ENCODE measurements around the gene FAM185A.

The FAM185A gene

DNA sequence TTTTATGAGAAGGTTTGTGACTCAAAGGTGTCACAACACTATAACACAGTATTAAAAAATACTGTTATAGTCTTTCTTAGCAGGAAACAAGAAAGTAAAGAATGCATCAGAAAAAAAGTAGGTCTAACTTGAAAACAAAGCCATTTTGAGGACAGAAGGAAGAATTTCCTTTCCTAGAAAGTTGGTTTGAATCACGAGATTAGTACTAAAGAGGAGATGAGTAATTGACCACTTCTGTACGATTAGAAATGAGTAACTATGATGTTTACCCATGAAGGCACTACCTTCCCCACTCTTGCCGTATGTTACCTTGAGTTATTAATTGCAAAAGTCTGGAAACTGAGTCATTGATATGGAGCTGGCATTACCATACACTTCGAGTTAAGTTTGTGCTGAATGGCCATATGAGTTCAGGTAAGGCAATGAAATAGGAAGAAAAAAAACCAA is 65.2 kb downstream of the FAM185A start:
- no peak overlapping the region for H2BK5ac ChIP-seq (ENCODE audit: low read depth, low read length, poor library complexity, severe bottlenecking)
- H3K4me1 ChIP-seq (ENCODE audit: control insufficient read depth, insufficient read depth, low read depth, low read length) = peaks cover 3% of the 10 kb centered on the region
- no peak overlapping the region for H2BK15ac ChIP-seq (ENCODE audit: low read depth, poor library complexity, severe bottlenecking)
- WGBS = no CpG with 5 or more reads among the region's 4 CpGs
- H3K4me2 ChIP-seq (ENCODE audit: low read length, poor library complexity, severe bottlenecking) = no peak overlapping the region
- no peak overlapping the region for H2AFZ ChIP-seq (ENCODE audit: low read depth, low read length)
- no peaks in the 10 kb centered on the region for H3K9me3 ChIP-seq (ENCODE audit: control insufficient read depth, low read length)
- H3K36me3 ChIP-seq (ENCODE audit: control insufficient read depth in 1 of 2, insufficient read depth in 2 of 2, low read depth in 1 of 2, low read length in 2 of 2) = no peaks in the 10 kb centered on the region
- no peak overlapping the region for H2AK5ac ChIP-seq (ENCODE audit: low read length, severe bottlenecking)
- H2BK12ac ChIP-seq (ENCODE audit: low read length in 2 of 2) = no peak overlapping the region
- H3K23ac ChIP-seq (ENCODE audit: low read length in 2 of 2) = no peak overlapping the region
- DNase-seq = peak; percentile 33
- no peaks in the 10 kb centered on the region for H3K79me1 ChIP-seq (replicated peaks; ENCODE audit: low read length, poor library complexity, severe bottlenecking)
- H3K4ac ChIP-seq (ENCODE audit: low read depth in 1 of 2, low read length in 2 of 2) = no peak overlapping the region
- peak overlapping the region; percentile 33 for H3K27ac ChIP-seq (ENCODE audit: low read length, poor library complexity, severe bottlenecking)
- H4K91ac ChIP-seq (ENCODE audit: low read length) = no peak overlapping the region
- H3K14ac ChIP-seq (ENCODE audit: low read length in 2 of 2) = no peak overlapping the region
- no peaks in the 10 kb centered on the region for H3K27me3 ChIP-seq (ENCODE audit: control insufficient read depth in 1 of 2, insufficient read depth in 1 of 2, low read length in 2 of 2)
- no peak overlapping the region for H4K8ac ChIP-seq (ENCODE audit: low read length)
- H3K4me3 ChIP-seq (ENCODE audit: insufficient read depth in 1 of 2, low read depth in 1 of 2, low read length in 2 of 2) = no peak overlapping the region
- H3K18ac ChIP-seq (ENCODE audit: low read depth in 1 of 2, low read length in 2 of 2) = no peak overlapping the region
- no peak overlapping the region for H2BK120ac ChIP-seq (ENCODE audit: low read depth, low read length)
- H3K9ac ChIP-seq (ENCODE audit: low read length) = no peak overlapping the region

DNA sequence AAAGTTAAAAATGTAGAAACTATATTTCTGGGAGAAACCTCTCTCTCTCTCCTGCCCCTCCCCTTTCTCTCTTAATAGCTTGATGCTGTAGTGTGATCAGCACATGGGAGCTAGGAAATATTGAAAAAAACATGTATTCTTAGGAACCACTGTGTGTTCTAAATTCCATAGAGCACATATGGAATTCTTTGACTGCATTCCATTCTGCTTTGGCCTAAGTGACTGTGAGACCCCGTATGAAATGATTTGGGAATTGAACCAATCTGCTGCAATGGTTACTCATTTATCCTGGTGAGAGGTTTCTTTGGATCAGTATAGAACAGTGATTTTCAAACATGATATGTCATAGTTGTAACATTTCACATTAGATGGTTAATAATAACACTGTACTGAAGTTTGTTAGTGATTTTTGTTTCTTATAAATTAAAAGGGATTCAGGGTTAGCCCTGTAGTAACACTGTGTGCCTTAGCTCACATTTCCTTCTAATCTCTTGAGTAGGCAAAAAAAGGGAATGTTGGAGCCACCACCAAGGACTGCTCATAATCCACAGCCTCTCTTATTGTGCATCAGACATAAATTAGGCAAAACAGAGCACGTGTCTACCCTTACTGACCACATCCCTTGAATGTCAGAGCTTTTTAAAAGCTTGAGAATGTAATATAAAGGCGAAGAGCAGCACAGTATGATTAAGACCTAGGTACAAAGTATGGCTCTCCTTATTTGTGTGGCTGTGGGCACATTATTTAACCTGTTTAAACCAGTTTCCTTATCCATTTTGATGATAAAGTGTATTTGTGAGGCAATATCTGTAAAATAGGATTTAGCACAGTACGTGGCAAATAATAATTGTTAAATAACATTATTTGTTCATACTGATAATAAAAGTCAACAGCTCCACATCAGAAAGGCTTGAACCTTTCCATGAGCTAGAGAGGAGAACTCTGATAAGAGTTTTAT is 69.1 kb downstream of the FAM185A start:
- H4K8ac ChIP-seq (ENCODE audit: low read length) = no peak overlapping the region

DNA sequence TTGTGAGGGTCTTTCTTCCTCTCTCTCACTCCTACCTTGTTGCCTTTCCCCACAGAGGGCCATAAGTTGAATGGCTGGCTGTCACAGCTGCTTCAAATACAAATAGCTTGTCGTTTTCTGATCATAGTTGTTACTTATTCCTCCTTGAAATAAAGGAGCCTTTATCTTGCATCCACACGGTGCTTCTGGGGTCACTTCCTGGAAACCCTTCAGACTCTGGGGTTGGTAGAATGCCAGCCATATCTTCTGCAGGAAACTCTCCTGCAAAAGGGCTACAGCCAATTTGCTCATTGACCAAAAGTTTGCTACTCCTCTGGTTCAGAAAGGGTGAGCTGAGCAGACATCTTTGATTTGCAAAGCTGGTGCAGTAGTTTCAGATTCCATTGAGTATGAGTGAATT is 70.4 kb downstream of the FAM185A start:
- no peaks in the 10 kb centered on the region for H3K79me1 ChIP-seq (replicated peaks; ENCODE audit: low read length, poor library complexity, severe bottlenecking)
- no peak overlapping the region for H4K91ac ChIP-seq (ENCODE audit: low read length)
- no peak overlapping the region for H2BK5ac ChIP-seq (ENCODE audit: low read depth, low read length, poor library complexity, severe bottlenecking)
- H3K36me3 ChIP-seq (ENCODE audit: control insufficient read depth in 1 of 2, insufficient read depth in 2 of 2, low read depth in 1 of 2, low read length in 2 of 2) = no peaks in the 10 kb centered on the region
- peaks cover 5% of the 10 kb centered on the region for H3K4me1 ChIP-seq (ENCODE audit: control insufficient read depth, insufficient read depth, low read depth, low read length)
- H3K4me3 ChIP-seq (ENCODE audit: insufficient read depth in 1 of 2, low read depth in 1 of 2, low read length in 2 of 2) = no peak overlapping the region
- no peak overlapping the region for H4K8ac ChIP-seq (ENCODE audit: low read length)
- no peak overlapping the region for H3K23ac ChIP-seq (ENCODE audit: low read length in 2 of 2)
- no peak overlapping the region for H3K4me2 ChIP-seq (ENCODE audit: low read length, poor library complexity, severe bottlenecking)
- DNase-seq = no peak
- no peak overlapping the region for H2BK120ac ChIP-seq (ENCODE audit: low read depth, low read length)
- no peak overlapping the region for H2AK5ac ChIP-seq (ENCODE audit: low read length, severe bottlenecking)
- no peak overlapping the region for H3K9ac ChIP-seq (ENCODE audit: low read length)
- no peak overlapping the region for H3K14ac ChIP-seq (ENCODE audit: low read length in 2 of 2)
- no peaks in the 10 kb centered on the region for H3K9me3 ChIP-seq (ENCODE audit: control insufficient read depth, low read length)
- H3K4ac ChIP-seq (ENCODE audit: low read depth in 1 of 2, low read length in 2 of 2) = no peak overlapping the region
- H3K27ac ChIP-seq (ENCODE audit: low read length, poor library complexity, severe bottlenecking) = no peak overlapping the region
- H2AFZ ChIP-seq (ENCODE audit: low read depth, low read length) = no peak overlapping the region
- H3K18ac ChIP-seq (ENCODE audit: low read depth in 1 of 2, low read length in 2 of 2) = no peak overlapping the region
- H2BK12ac ChIP-seq (ENCODE audit: low read length in 2 of 2) = no peak overlapping the region
- WGBS = 86% methylated on average over 2 of the region's 2 CpGs
- no peak overlapping the region for H2BK15ac ChIP-seq (ENCODE audit: low read depth, poor library complexity, severe bottlenecking)
- no peaks in the 10 kb centered on the region for H3K27me3 ChIP-seq (ENCODE audit: control insufficient read depth in 1 of 2, insufficient read depth in 1 of 2, low read length in 2 of 2)

More for the DNA sequence above, 69.1 kb downstream of the FAM185A start:
- Histone ChIP-seq H2BK120ac (ENCODE audit: low read depth, low read length) (no peak overlapping the region), H3K9ac (ENCODE audit: low read length) (no peak overlapping the region), H3K18ac (ENCODE audit: low read depth in 1 of 2, low read length in 2 of 2) (no peak overlapping the region), H2BK12ac (ENCODE audit: low read length in 2 of 2) (no peak overlapping the region), H3K36me3 (ENCODE audit: control insufficient read depth in 1 of 2, insufficient read depth in 2 of 2, low read depth in 1 of 2, low read length in 2 of 2) (no peaks in the 10 kb centered on the region), H2AFZ (ENCODE audit: low read depth, low read length) (no peak overlapping the region), H3K4me1 (ENCODE audit: control insufficient read depth, insufficient read depth, low read depth, low read length) (peaks cover 7% of the 10 kb centered on the region), H2BK5ac (ENCODE audit: low read depth, low read length, poor library complexity, severe bottlenecking) (no peak overlapping the region), H3K23ac (ENCODE audit: low read length in 2 of 2) (no peak overlapping the region), H3K14ac (ENCODE audit: low read length in 2 of 2) (no peak overlapping the region), H4K91ac (ENCODE audit: low read length) (no peak overlapping the region), H3K4ac (ENCODE audit: low read depth in 1 of 2, low read length in 2 of 2) (no peak overlapping the region), H3K9me3 (ENCODE audit: control insufficient read depth, low read length) (no peaks in the 10 kb centered on the region), H3K27ac (ENCODE audit: low read length, poor library complexity, severe bottlenecking) (no peak overlapping the region), H3K79me1 (replicated peaks; ENCODE audit: low read length, poor library complexity, severe bottlenecking) (no peaks in the 10 kb centered on the region), H3K4me3 (ENCODE audit: insufficient read depth in 1 of 2, low read depth in 1 of 2, low read length in 2 of 2) (no peak overlapping the region), H3K4me2 (ENCODE audit: low read length, poor library complexity, severe bottlenecking) (no peak overlapping the region), H2AK5ac (ENCODE audit: low read length, severe bottlenecking) (peak overlapping the region; percentile 65), H2BK15ac (ENCODE audit: low read depth, poor library complexity, severe bottlenecking) (no peak overlapping the region), H3K27me3 (ENCODE audit: control insufficient read depth in 1 of 2, insufficient read depth in 1 of 2, low read length in 2 of 2) (no peaks in the 10 kb centered on the region)
- no peak for DNase-seq
- 100% methylated on average over 2 of the region's 4 CpGs for WGBS

DNA sequence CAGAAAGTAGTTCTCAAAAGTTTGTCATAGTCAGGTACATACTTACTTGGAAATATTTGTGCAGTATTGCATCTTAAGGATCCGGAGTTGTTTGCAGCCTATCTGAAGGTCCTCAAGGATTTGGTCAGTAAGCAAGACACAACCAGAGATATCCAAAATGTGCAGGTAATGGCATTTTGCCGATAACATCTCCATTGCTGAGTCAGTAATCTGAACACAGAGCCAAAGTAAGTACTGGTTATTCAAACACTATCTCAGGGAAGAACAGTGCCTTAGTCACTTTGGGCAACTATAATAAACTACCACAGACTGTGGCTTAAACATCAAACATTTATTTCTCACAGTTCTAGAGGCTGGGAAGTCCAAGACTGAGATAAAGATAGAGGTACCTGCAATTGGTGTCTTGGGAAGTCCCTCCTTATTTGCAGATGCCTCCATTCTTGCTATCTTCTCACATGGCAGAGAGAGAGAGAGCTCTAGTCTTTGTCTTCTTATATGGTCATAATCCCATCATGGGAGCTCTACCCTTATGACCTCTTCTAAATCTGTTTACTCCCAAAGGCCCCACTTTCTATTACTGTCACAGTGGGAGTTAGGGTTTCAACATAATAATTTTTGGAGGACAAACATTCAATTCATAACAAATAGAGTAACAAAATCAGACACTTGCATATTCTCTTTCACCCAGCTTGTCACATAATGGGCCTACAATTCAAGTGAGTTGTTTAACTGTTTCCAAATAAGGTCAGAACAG is 73.4 kb downstream of the FAM185A start:
- no peaks in the 10 kb centered on the region for H3K9me3 ChIP-seq (ENCODE audit: control insufficient read depth, low read length)
- H2BK15ac ChIP-seq (ENCODE audit: low read depth, poor library complexity, severe bottlenecking) = no peak overlapping the region
- H3K27ac ChIP-seq (ENCODE audit: low read length, poor library complexity, severe bottlenecking) = no peak overlapping the region
- H3K14ac ChIP-seq (ENCODE audit: low read length in 2 of 2) = no peak overlapping the region
- WGBS = 98% methylated on average over 2 of the region's 2 CpGs
- no peak overlapping the region for H3K18ac ChIP-seq (ENCODE audit: low read depth in 1 of 2, low read length in 2 of 2)
- no peak overlapping the region for H2BK12ac ChIP-seq (ENCODE audit: low read length in 2 of 2)
- no peak overlapping the region for H3K9ac ChIP-seq (ENCODE audit: low read length)
- no peak overlapping the region for H4K8ac ChIP-seq (ENCODE audit: low read length)
- DNase-seq = no peak
- H3K36me3 ChIP-seq (ENCODE audit: control insufficient read depth in 1 of 2, insufficient read depth in 2 of 2, low read depth in 1 of 2, low read length in 2 of 2) = peaks cover 3% of the 10 kb centered on the region in 2 experiments
- no peak overlapping the region for H3K4me3 ChIP-seq (ENCODE audit: insufficient read depth in 1 of 2, low read depth in 1 of 2, low read length in 2 of 2)
- H3K4me2 ChIP-seq (ENCODE audit: low read length, poor library complexity, severe bottlenecking) = no peak overlapping the region
- H2AFZ ChIP-seq (ENCODE audit: low read depth, low read length) = no peak overlapping the region
- H2AK5ac ChIP-seq (ENCODE audit: low read length, severe bottlenecking) = peak overlapping the region; percentile 99
- no peaks in the 10 kb centered on the region for H3K27me3 ChIP-seq (ENCODE audit: control insufficient read depth in 1 of 2, insufficient read depth in 1 of 2, low read length in 2 of 2)
- H3K4me1 ChIP-seq (ENCODE audit: control insufficient read depth, insufficient read depth, low read depth, low read length) = peaks cover 5% of the 10 kb centered on the region
- no peaks in the 10 kb centered on the region for H3K79me1 ChIP-seq (replicated peaks; ENCODE audit: low read length, poor library complexity, severe bottlenecking)
- no peak overlapping the region for H4K91ac ChIP-seq (ENCODE audit: low read length)
- no peak overlapping the region for H2BK120ac ChIP-seq (ENCODE audit: low read depth, low read length)
- H2BK5ac ChIP-seq (ENCODE audit: low read depth, low read length, poor library complexity, severe bottlenecking) = peak overlapping the region; percentile 35
- no peak overlapping the region for H3K4ac ChIP-seq (ENCODE audit: low read depth in 1 of 2, low read length in 2 of 2)
- H3K23ac ChIP-seq (ENCODE audit: low read length in 2 of 2) = no peak overlapping the region

All from mesenchymal stem cell (in vitro differentiated cells and primary cell).